ENCODE measurements around the gene MYCN.

GRCh38 chr2:15914596-15915385 lies 25.6 kb upstream of the MYCN start:
- TF ChIP-seq CTCF (IDR thresholded peaks at IDR 0.05; ENCODE audit: low read length) (no peak), EZH2 (IDR thresholded peaks at IDR 0.05; ENCODE audit: borderline replicate concordance, low read length) (no peak)

Measured in OCI-LY1 (cell line).